T-cell (primary cell): ENCODE results near the gene ERVK3-1. TPM values are rescaled to one million over a fixed set of nuclear protein-coding genes. Genes with fewer than 3 reads are reported as not detected.

Experiments
- ATAC-seq, 4 experiments: fragments of 200-7000 bp in 3 of 4; fragments of 150-1000 bp in 1 of 4; cut with Tn5 transposase; replicated peaks in 1 of 4; 1 replicate in 3 of 4; 2 replicates in 1 of 4; pipeline ENCODE4 v1.10.0; 2021; ENCODE audit warnings: moderate library complexity in 3 of 4, mild to moderate bottlenecking in 2 of 4, moderate number of reproducible peaks in 1 of 4
- CTCF ChIA-PET, 2 donors: fragments of 300-600 bp; sonication (Branson Sonifier 250); formaldehyde crosslinking; loops; one replicate each; lab custom pipeline; 2022; ENCODE audit warnings: antibody characterized with exemption in 2 of 2; lab: Charles Lee
- POLR2A ChIA-PET, 2 donors: fragments of 300-600 bp; sonication (Branson Sonifier 250); formaldehyde crosslinking; loops; one replicate each; lab custom pipeline; 2022; ENCODE audit warnings: antibody characterized with exemption in 2 of 2; lab: Charles Lee
- DNase-seq, 35 experiments: peaks; one replicate each; pipeline versions ENCODE4 v3.0.0 to v3.0.0-alpha.2; 2013 to 2023
- H3K27ac ChIP-seq: one replicate; pipeline ENCODE4 v1.5.1; 2013; ENCODE audit warnings: low read length
- H3K27me3 ChIP-seq, 2 experiments: replicated peaks in 1 of 2; 1 replicate in 1 of 2; 2 replicates in 1 of 2; pipeline versions ENCODE4 v1.6.1 to v1.7.0; 2013; ENCODE audit warnings: low read length in 1 of 2, mixed read lengths in 1 of 2; ENCODE audit not compliant: control insufficient read depth in 2 of 2, insufficient read depth in 2 of 2; ENCODE audit errors: extremely low read depth in 1 of 2
- H3K36me3 ChIP-seq, 2 donors: 1 replicate in 1 of 2; 2 replicates in 1 of 2; pipeline versions ENCODE4 v1.6.1 to v1.7.0; 2013; ENCODE audit warnings: low read length in 1 of 2; ENCODE audit not compliant: control insufficient read depth in 2 of 2, insufficient read depth in 1 of 2; ENCODE audit errors: extremely low read depth in 1 of 2
- H3K4me1 ChIP-seq, 2 experiments: 1 replicate in 1 of 2; 2 replicates in 1 of 2; pipeline versions ENCODE4 v1.6.1 to v1.7.0; 2013; ENCODE audit warnings: low read length in 2 of 2, mixed read lengths in 1 of 2; ENCODE audit not compliant: insufficient read depth in 2 of 2, control insufficient read depth in 1 of 2; ENCODE audit errors: extremely low read depth in 1 of 2
- H3K4me3 ChIP-seq, 2 donors: 1 replicate in 1 of 2; 2 replicates in 1 of 2; pipeline versions ENCODE4 v1.5.1 to v1.7.0; 2013; ENCODE audit warnings: mild to moderate bottlenecking in 2 of 2, low read length in 1 of 2, moderate library complexity in 1 of 2; ENCODE audit not compliant: control insufficient read depth in 1 of 2; ENCODE audit errors: extremely low read depth in 1 of 2
- H3K9me3 ChIP-seq: 2 replicates; pipeline ENCODE4 v1.7.0; 2013
- H3K27ac Mint-ChIP-seq, 2 donors: one replicate each; pipeline ENCODE4 v1.8.0; 2020 to 2021; ENCODE audit warnings: mild to moderate bottlenecking in 2 of 2, mixed read lengths in 2 of 2
- H3K27me3 Mint-ChIP-seq, 2 donors: one replicate each; pipeline ENCODE4 v1.8.0; 2021 to 2022; ENCODE audit warnings: mixed read lengths in 2 of 2
- H3K36me3 Mint-ChIP-seq: one replicate; pipeline ENCODE4 v1.8.0; 2021; ENCODE audit warnings: mixed read lengths
- H3K4me1 Mint-ChIP-seq, 3 donors: one replicate each; pipeline ENCODE4 v1.8.0; 2020 to 2022; ENCODE audit warnings: mixed read lengths in 3 of 3, mild to moderate bottlenecking in 1 of 3
- H3K4me3 Mint-ChIP-seq, 3 donors: one replicate each; pipeline ENCODE4 v1.8.0; 2020 to 2022; ENCODE audit warnings: mild to moderate bottlenecking in 3 of 3, mixed read lengths in 3 of 3, moderate library complexity in 3 of 3
- H3K9me3 Mint-ChIP-seq, 3 donors: one replicate each; pipeline ENCODE4 v1.8.0; 2020 to 2022; ENCODE audit warnings: mixed read lengths in 3 of 3
- WGBS: methylation state at CpG from one replicate; pipeline ENCODE4 v1.1.5; 2013; ENCODE audit warnings: missing lambda C conversion rate; ENCODE audit not compliant: insufficient coverage; 5-methylcytosine and 5-hydroxymethylcytosine counted together
- total RNA-seq, 35 experiments: library from RNA in 6 of 35; stranded (reverse) in 6 of 35; fragments of 120-200 nt in 1 of 35; gene quantifications; one replicate each; pipeline versions ENCODE4 v1.2.1 to v1.2.4 and lab custom pipeline; 2013 to 2026

ERVK3-1 gene
- total RNA-seq, 5 donors from 2014 or later (not counting 1 experiment from before 2014, with no cell fraction given) = 68.0 to 137 (median 81.9) TPM

GRCh38 chr19:58354478-58355030 is 49.4 kb downstream of the ERVK3-1 start:
- H3K27ac Mint-ChIP-seq = no peak overlapping the region
- H3K27ac ChIP-seq = no peak overlapping the region
- 94% methylated on average over 6 of the region's 6 CpGs for WGBS
- H3K4me3 Mint-ChIP-seq = no peak overlapping the region
- H3K9me3 ChIP-seq = no peaks in the 10 kb centered on the region
- H3K4me3 ChIP-seq = no peak overlapping the region
- peaks cover 0 to 31% of the 10 kb centered on the region in 2 experiments for H3K27me3 ChIP-seq
- H3K9me3 Mint-ChIP-seq = no peaks in the 10 kb centered on the region
- DNase-seq (no peak), ATAC-seq (no peak)
- peaks cover 0 to 3% of the 10 kb centered on the region in 2 donors for H3K27me3 Mint-ChIP-seq
- no peaks in the 10 kb centered on the region for H3K36me3 ChIP-seq
- ChIA-PET POLR2A (no interaction called here), CTCF (no interaction called here)
- H3K36me3 Mint-ChIP-seq = no peaks in the 10 kb centered on the region
- H3K4me1 Mint-ChIP-seq = peaks cover 14 to 30% (median 20%) of the 10 kb centered on the region in 3 donors
- H3K4me1 ChIP-seq = peaks cover 4 to 36% of the 10 kb centered on the region in 2 experiments

- Mint-ChIP-seq H3K9me3 (no peaks in the 10 kb centered on the region), H3K4me1 (peaks cover 10 to 28% (median 18%) of the 10 kb centered on the region in 3 donors), H3K36me3 (no peaks in the 10 kb centered on the region), H3K27me3 (peaks cover 0 to 1% of the 10 kb centered on the region in 2 donors), H3K4me3 (peak overlapping the region; percentile 39 to 74 (median 41)), H3K27ac (peak overlapping the region in 1 of 2 donors; percentile 55)
- Histone ChIP-seq H3K27ac (no peak overlapping the region), H3K4me1 (peaks cover 0 to 36% of the 10 kb centered on the region in 2 experiments), H3K27me3 (peaks cover 0 to 27% of the 10 kb centered on the region in 2 experiments), H3K9me3 (no peaks in the 10 kb centered on the region), H3K36me3 (no peaks in the 10 kb centered on the region), H3K4me3 (no peak overlapping the region)
- ChIA-PET CTCF (no interaction called here), POLR2A (no interaction called here)
- DNase-seq (no peak), ATAC-seq (no peak)
- 73% methylated on average over 7 of the region's 10 CpGs for WGBS
Measured at GRCh38 chr19:58355215-58355796, 50.1 kb downstream of the ERVK3-1 start.

GRCh38 chr19:58355908-58356765 is 51.0 kb downstream of the ERVK3-1 start:
- ChIA-PET POLR2A (no interaction called here), CTCF (no interaction called here)
- peaks cover 0 to 1% of the 10 kb centered on the region in 2 donors for H3K27me3 Mint-ChIP-seq
- no peaks in the 10 kb centered on the region for H3K9me3 Mint-ChIP-seq
- Histone ChIP-seq H3K9me3 (no peaks in the 10 kb centered on the region), H3K36me3 (no peaks in the 10 kb centered on the region), H3K27me3 (peaks cover 0 to 29% of the 10 kb centered on the region in 2 experiments), H3K4me1 (peaks cover 0 to 36% of the 10 kb centered on the region in 2 experiments), H3K27ac (no peak overlapping the region), H3K4me3 (peak overlapping the region; percentile 41 to 53)
- DNase-seq (peak in 31 of 35 experiments; percentile 18 to 65 (median 33)), ATAC-seq (peak; percentile 76 to 83 (median 79))
- peak overlapping the region; percentile 63 to 74 (median 64) for H3K4me3 Mint-ChIP-seq
- H3K27ac Mint-ChIP-seq = peak overlapping the region; percentile 31 to 52
- WGBS = 13% methylated on average over 93 of the region's 94 CpGs
- no peaks in the 10 kb centered on the region for H3K36me3 Mint-ChIP-seq
- H3K4me1 Mint-ChIP-seq = peaks cover 10 to 28% (median 16%) of the 10 kb centered on the region in 3 donors

GRCh38 chr19:58356766-58357480 is 51.7 kb downstream of the ERVK3-1 start:
- Mint-ChIP-seq H3K4me1 (peaks cover 13 to 30% (median 18%) of the 10 kb centered on the region in 3 donors), H3K9me3 (no peaks in the 10 kb centered on the region), H3K4me3 (peak overlapping the region; percentile 63 to 74 (median 64)), H3K36me3 (no peaks in the 10 kb centered on the region), H3K27me3 (no peaks in the 10 kb centered on the region), H3K27ac (no peak overlapping the region)
- Histone ChIP-seq H3K27ac (no peak overlapping the region), H3K4me1 (peaks cover 0 to 39% of the 10 kb centered on the region in 2 experiments), H3K36me3 (no peaks in the 10 kb centered on the region), H3K4me3 (peak overlapping the region; percentile 41 to 53), H3K27me3 (peaks cover 0 to 32% of the 10 kb centered on the region in 2 experiments), H3K9me3 (no peaks in the 10 kb centered on the region)
- 42% methylated on average over 70 of the region's 75 CpGs for WGBS
- ChIA-PET CTCF (no interaction called here), POLR2A (no interaction called here)
- ATAC-seq (peak in 2 of 4 experiments; percentile 4 to 23), DNase-seq (peak in 2 of 35 experiments; percentile 6 to 15)

- Histone ChIP-seq H3K27me3 (peaks cover 0 to 32% of the 10 kb centered on the region in 2 experiments), H3K4me3 (no peak overlapping the region), H3K9me3 (no peaks in the 10 kb centered on the region), H3K36me3 (no peaks in the 10 kb centered on the region), H3K27ac (no peak overlapping the region), H3K4me1 (peaks cover 0 to 44% of the 10 kb centered on the region in 2 experiments)
- Mint-ChIP-seq H3K4me3 (peak overlapping the region in 2 of 3 donors; percentile 37 to 74), H3K27ac (no peak overlapping the region), H3K9me3 (no peaks in the 10 kb centered on the region), H3K27me3 (no peaks in the 10 kb centered on the region), H3K4me1 (peaks cover 16 to 32% (median 22%) of the 10 kb centered on the region in 3 donors), H3K36me3 (no peaks in the 10 kb centered on the region)
- WGBS = 87% methylated on average over 13 of the region's 19 CpGs
- ATAC-seq (no peak), DNase-seq (no peak)
- ChIA-PET CTCF (no interaction called here), POLR2A (interaction anchor here in 1 of 2 donors (0.7 kb wide), 1 partner anchor 51 kb away, joined by 3 read pairs; the partner anchor contains the start of gene ZNF584)
Measured at GRCh38 chr19:58357481-58358145, 52.4 kb downstream of the ERVK3-1 start.
